Astrocyte of the hippocampus (primary cell): Measurements from ENCODE around the gene ARHGAP6.

Experiments
- DNase-seq: peaks from one replicate; pipeline ENCODE4 v3.0.0; 2011; ENCODE audit warnings: low read depth, low spot score

ARHGAP6 gene

GRCh38 chrX:11665168-11666111 is at the start of gene ARHGAP6:
ARHGAP6 (minus strand) TSS chrX:11665920; CDS start chrX:11664828, 1,092 bp downstream.
- DNase-seq: peak; percentile 53

GRCh38 chrX:11704725-11705495 is 39.2 kb upstream of the ARHGAP6 start:
- peak; percentile 13 for DNase-seq

- DNase-seq: no peak
These were observed 38.1 kb upstream of the ARHGAP6 start for GRCh38 chrX:11703855-11704254.

- DNase-seq: no peak
These were observed 37.4 kb upstream of the ARHGAP6 start for GRCh38 chrX:11702965-11703631.

GRCh38 chrX:11702420-11702819 is 36.7 kb upstream of the ARHGAP6 start:
- DNase-seq: no peak

- DNase-seq: no peak
These were observed 33.0 kb upstream of the ARHGAP6 start for GRCh38 chrX:11698702-11699101.

- no peak for DNase-seq
These were observed 22.5 kb upstream of the ARHGAP6 start for GRCh38 chrX:11688201-11688600.

- DNase-seq: no peak
These were observed 21.4 kb upstream of the ARHGAP6 start for GRCh38 chrX:11687157-11687556.

GRCh38 chrX:11683057-11683456 is 17.3 kb upstream of the ARHGAP6 start:
- DNase-seq: no peak

- no peak for DNase-seq
These were observed 12.4 kb upstream of the ARHGAP6 start for GRCh38 chrX:11678158-11678557.

GRCh38 chrX:11672213-11672612 is 6.5 kb upstream of the ARHGAP6 start:
- DNase-seq: no peak

GRCh38 chrX:11670316-11670715 is 4.6 kb upstream of the ARHGAP6 start:
- DNase-seq: no peak

- no peak for DNase-seq
These were observed 1.4 kb upstream of the ARHGAP6 start for GRCh38 chrX:11666952-11667685.

GRCh38 chrX:11666164-11666563 is 444 bp upstream of the ARHGAP6 start:
- no peak for DNase-seq

- peak; percentile 21 for DNase-seq
These were observed 1.2 kb downstream of the ARHGAP6 start for GRCh38 chrX:11664211-11665167.

GRCh38 chrX:11663875-11664210 is 1.9 kb downstream of the ARHGAP6 start:
- DNase-seq: no peak

- no peak for DNase-seq
These were observed 10.3 kb downstream of the ARHGAP6 start for GRCh38 chrX:11655282-11656015.

GRCh38 chrX:11648705-11649519 is 16.8 kb downstream of the ARHGAP6 start:
- DNase-seq: no peak

- DNase-seq: no peak
These were observed 18.6 kb downstream of the ARHGAP6 start for GRCh38 chrX:11647138-11647537.
